Measurements from ENCODE around the gene ARHGAP6.

The ARHGAP6 gene

GRCh38 chrX:11551151-11551550, 114.6 kb downstream of the ARHGAP6 start:
- no peak overlapping the region for H2AFZ ChIP-seq (ENCODE audit: low read length)
- H3K23ac ChIP-seq (ENCODE audit: low read depth, low read length, poor library complexity): no peak overlapping the region
- H3K79me1 ChIP-seq (ENCODE audit: low read depth, low read length): no peaks in the 10 kb centered on the region
- no peak overlapping the region for H2AK5ac ChIP-seq (ENCODE audit: low read depth, low read length)
- no peak overlapping the region for H4K91ac ChIP-seq (ENCODE audit: low read depth, low read length, poor library complexity)
- H3K4me2 ChIP-seq (ENCODE audit: insufficient read depth, low read length, poor library complexity, severe bottlenecking): no peak overlapping the region
- no peak overlapping the region for H2BK5ac ChIP-seq (ENCODE audit: low read length)
- no peaks in the 10 kb centered on the region for H3K4me1 ChIP-seq (ENCODE audit: control insufficient read depth in 2 of 2, insufficient read depth in 1 of 2, low read depth in 1 of 2, low read length in 2 of 2)
- H3K36me3 ChIP-seq (replicated peaks in 1 of 2; ENCODE audit: control insufficient read depth in 2 of 2, insufficient read depth in 2 of 2, low read length in 2 of 2): no peaks in the 10 kb centered on the region
- H3K14ac ChIP-seq (ENCODE audit: low read length): no peak overlapping the region
- no peak overlapping the region for H3K9ac ChIP-seq (ENCODE audit: low read depth, low read length, poor library complexity)
- H3K27ac ChIP-seq (replicated peaks; ENCODE audit: low read length): no peak overlapping the region
- no peaks in the 10 kb centered on the region for H3K27me3 ChIP-seq (ENCODE audit: control insufficient read depth in 3 of 3, insufficient read depth in 3 of 3, low read depth in 1 of 3, low read length in 3 of 3)
- no peak for DNase-seq (ENCODE audit: low spot score)
- no peak overlapping the region for H3K4me3 ChIP-seq (ENCODE audit: low read length in 2 of 2)
- H4K8ac ChIP-seq (ENCODE audit: low read depth, low read length): no peak overlapping the region
- H3K18ac ChIP-seq (ENCODE audit: low read length): no peak overlapping the region
- no peak overlapping the region for H2BK12ac ChIP-seq (ENCODE audit: low read length)
- no peak overlapping the region for H2BK120ac ChIP-seq (ENCODE audit: low read depth, low read length)
- no peak overlapping the region for H3K4ac ChIP-seq (ENCODE audit: low read length)
- WGBS, 2 donors (ENCODE audit: extremely low coverage in 2 of 2, insufficient read length in 2 of 2, insufficient replicate concordance in 1 of 2): no CpG with 5 or more reads among the region's 1 CpG
- no peak overlapping the region for H2BK15ac ChIP-seq (ENCODE audit: low read length)
- H3K9me3 ChIP-seq (replicated peaks in 1 of 2; ENCODE audit: control insufficient read depth in 2 of 2, insufficient read depth in 1 of 2, low read depth in 1 of 2, low read length in 2 of 2): no peaks in the 10 kb centered on the region

- H3K79me1 ChIP-seq (ENCODE audit: low read depth, low read length): no peaks in the 10 kb centered on the region
- no peak for DNase-seq (ENCODE audit: low spot score)
- H3K23ac ChIP-seq (ENCODE audit: low read depth, low read length, poor library complexity): no peak overlapping the region
- H3K36me3 ChIP-seq (replicated peaks in 1 of 2; ENCODE audit: control insufficient read depth in 2 of 2, insufficient read depth in 2 of 2, low read length in 2 of 2): no peaks in the 10 kb centered on the region
- no peak overlapping the region for H3K14ac ChIP-seq (ENCODE audit: low read length)
- no peaks in the 10 kb centered on the region for H3K27me3 ChIP-seq (ENCODE audit: control insufficient read depth in 3 of 3, insufficient read depth in 3 of 3, low read depth in 1 of 3, low read length in 3 of 3)
- no peak overlapping the region for H2AFZ ChIP-seq (ENCODE audit: low read length)
- no peak overlapping the region for H2BK12ac ChIP-seq (ENCODE audit: low read length)
- H3K4me3 ChIP-seq (ENCODE audit: low read length in 2 of 2): no peak overlapping the region
- no peak overlapping the region for H3K4me2 ChIP-seq (ENCODE audit: insufficient read depth, low read length, poor library complexity, severe bottlenecking)
- H2BK15ac ChIP-seq (ENCODE audit: low read length): no peak overlapping the region
- no CpG with 5 or more reads among the region's 2 CpGs for WGBS, 2 donors (ENCODE audit: extremely low coverage in 2 of 2, insufficient read length in 2 of 2, insufficient replicate concordance in 1 of 2)
- H3K18ac ChIP-seq (ENCODE audit: low read length): no peak overlapping the region
- H3K9ac ChIP-seq (ENCODE audit: low read depth, low read length, poor library complexity): no peak overlapping the region
- no peak overlapping the region for H3K27ac ChIP-seq (replicated peaks; ENCODE audit: low read length)
- no peak overlapping the region for H2AK5ac ChIP-seq (ENCODE audit: low read depth, low read length)
- no peak overlapping the region for H2BK120ac ChIP-seq (ENCODE audit: low read depth, low read length)
- H3K4me1 ChIP-seq (ENCODE audit: control insufficient read depth in 2 of 2, insufficient read depth in 1 of 2, low read depth in 1 of 2, low read length in 2 of 2): no peaks in the 10 kb centered on the region
- H2BK5ac ChIP-seq (ENCODE audit: low read length): no peak overlapping the region
- no peak overlapping the region for H3K4ac ChIP-seq (ENCODE audit: low read length)
- H3K9me3 ChIP-seq (replicated peaks in 1 of 2; ENCODE audit: control insufficient read depth in 2 of 2, insufficient read depth in 1 of 2, low read depth in 1 of 2, low read length in 2 of 2): no peaks in the 10 kb centered on the region
- no peak overlapping the region for H4K8ac ChIP-seq (ENCODE audit: low read depth, low read length)
- no peak overlapping the region for H4K91ac ChIP-seq (ENCODE audit: low read depth, low read length, poor library complexity)
Measured at GRCh38 chrX:11546917-11547316, 118.8 kb downstream of the ARHGAP6 start.

- Histone ChIP-seq H3K27ac (replicated peaks; ENCODE audit: low read length) (no peak overlapping the region), H2BK12ac (ENCODE audit: low read length) (no peak overlapping the region), H4K91ac (ENCODE audit: low read depth, low read length, poor library complexity) (no peak overlapping the region), H4K8ac (ENCODE audit: low read depth, low read length) (no peak overlapping the region), H3K4me1 (ENCODE audit: control insufficient read depth in 2 of 2, insufficient read depth in 1 of 2, low read depth in 1 of 2, low read length in 2 of 2) (no peaks in the 10 kb centered on the region), H3K4ac (ENCODE audit: low read length) (no peak overlapping the region), H3K9me3 (replicated peaks in 1 of 2; ENCODE audit: control insufficient read depth in 2 of 2, insufficient read depth in 1 of 2, low read depth in 1 of 2, low read length in 2 of 2) (no peaks in the 10 kb centered on the region), H3K79me1 (ENCODE audit: low read depth, low read length) (peaks cover 2% of the 10 kb centered on the region), H3K4me3 (ENCODE audit: low read length in 2 of 2) (no peak overlapping the region), H2AK5ac (ENCODE audit: low read depth, low read length) (no peak overlapping the region), H3K23ac (ENCODE audit: low read depth, low read length, poor library complexity) (no peak overlapping the region), H2AFZ (ENCODE audit: low read length) (no peak overlapping the region), H3K36me3 (replicated peaks in 1 of 2; ENCODE audit: control insufficient read depth in 2 of 2, insufficient read depth in 2 of 2, low read length in 2 of 2) (no peaks in the 10 kb centered on the region), H2BK5ac (ENCODE audit: low read length) (no peak overlapping the region), H3K9ac (ENCODE audit: low read depth, low read length, poor library complexity) (no peak overlapping the region), H3K14ac (ENCODE audit: low read length) (no peak overlapping the region), H2BK120ac (ENCODE audit: low read depth, low read length) (no peak overlapping the region), H3K18ac (ENCODE audit: low read length) (no peak overlapping the region), H2BK15ac (ENCODE audit: low read length) (no peak overlapping the region), H3K4me2 (ENCODE audit: insufficient read depth, low read length, poor library complexity, severe bottlenecking) (no peak overlapping the region), H3K27me3 (ENCODE audit: control insufficient read depth in 3 of 3, insufficient read depth in 3 of 3, low read depth in 1 of 3, low read length in 3 of 3) (no peaks in the 10 kb centered on the region)
- WGBS, 2 donors (ENCODE audit: extremely low coverage in 2 of 2, insufficient read length in 2 of 2, insufficient replicate concordance in 1 of 2): no CpG with 5 or more reads among the region's 1 CpG
- DNase-seq (ENCODE audit: low spot score): no peak
Measured at GRCh38 chrX:11543249-11543648, 122.5 kb downstream of the ARHGAP6 start.

GRCh38 chrX:11541510-11541909, 124.2 kb downstream of the ARHGAP6 start:
- no peak overlapping the region for H3K23ac ChIP-seq (ENCODE audit: low read depth, low read length, poor library complexity)
- no peaks in the 10 kb centered on the region for H3K4me1 ChIP-seq (ENCODE audit: control insufficient read depth in 2 of 2, insufficient read depth in 1 of 2, low read depth in 1 of 2, low read length in 2 of 2)
- H3K4ac ChIP-seq (ENCODE audit: low read length): no peak overlapping the region
- H3K4me3 ChIP-seq (ENCODE audit: low read length in 2 of 2): no peak overlapping the region
- DNase-seq (ENCODE audit: low spot score): no peak
- H3K36me3 ChIP-seq (replicated peaks in 1 of 2; ENCODE audit: control insufficient read depth in 2 of 2, insufficient read depth in 2 of 2, low read length in 2 of 2): no peaks in the 10 kb centered on the region
- no peak overlapping the region for H3K27ac ChIP-seq (replicated peaks; ENCODE audit: low read length)
- H3K4me2 ChIP-seq (ENCODE audit: insufficient read depth, low read length, poor library complexity, severe bottlenecking): no peak overlapping the region
- no peak overlapping the region for H4K8ac ChIP-seq (ENCODE audit: low read depth, low read length)
- H2AK5ac ChIP-seq (ENCODE audit: low read depth, low read length): no peak overlapping the region
- H2AFZ ChIP-seq (ENCODE audit: low read length): no peak overlapping the region
- no CpG with 5 or more reads among the region's 1 CpG for WGBS, 2 donors (ENCODE audit: extremely low coverage in 2 of 2, insufficient read length in 2 of 2, insufficient replicate concordance in 1 of 2)
- no peaks in the 10 kb centered on the region for H3K9me3 ChIP-seq (replicated peaks in 1 of 2; ENCODE audit: control insufficient read depth in 2 of 2, insufficient read depth in 1 of 2, low read depth in 1 of 2, low read length in 2 of 2)
- no peaks in the 10 kb centered on the region for H3K27me3 ChIP-seq (ENCODE audit: control insufficient read depth in 3 of 3, insufficient read depth in 3 of 3, low read depth in 1 of 3, low read length in 3 of 3)
- no peak overlapping the region for H4K91ac ChIP-seq (ENCODE audit: low read depth, low read length, poor library complexity)
- H2BK15ac ChIP-seq (ENCODE audit: low read length): no peak overlapping the region
- H2BK12ac ChIP-seq (ENCODE audit: low read length): no peak overlapping the region
- no peak overlapping the region for H3K9ac ChIP-seq (ENCODE audit: low read depth, low read length, poor library complexity)
- H2BK5ac ChIP-seq (ENCODE audit: low read length): no peak overlapping the region
- H3K18ac ChIP-seq (ENCODE audit: low read length): no peak overlapping the region
- no peak overlapping the region for H3K14ac ChIP-seq (ENCODE audit: low read length)
- H2BK120ac ChIP-seq (ENCODE audit: low read depth, low read length): no peak overlapping the region
- H3K79me1 ChIP-seq (ENCODE audit: low read depth, low read length): peaks cover 2% of the 10 kb centered on the region
